Panc1 (cell line): Measurements from ENCODE around the gene KCNN3. TPM values are rescaled to one million over a fixed set of nuclear protein-coding genes. Genes with fewer than 3 reads are reported as not detected.

Experiments
- ATAC-seq: fragments of 200-7000 bp; cut with Tn5 transposase; 2 replicates; pipeline ENCODE4 v1.9.1; 2020; ENCODE audit warnings: mild to moderate bottlenecking, moderate library complexity
- BruUV-seq: library from RNA; stranded (reverse); fragments of 400-500 nt; replicated peaks from 2 replicates; lab custom pipeline; 2021; lab: Mats Ljungman, UMichigan
- CTCF ChIA-PET: fragments of 300-600 bp; sonication (Branson Sonifier 250); formaldehyde crosslinking; loops from one replicate; lab custom pipeline; 2022; ENCODE audit warnings: antibody characterized with exemption; lab: Charles Lee
- POLR2A ChIA-PET: fragments of 300-600 bp; sonication (Branson Sonifier 250); formaldehyde crosslinking; loops from one replicate; lab custom pipeline; 2022; ENCODE audit warnings: antibody characterized with exemption; lab: Charles Lee
- DNase-seq: peaks from one replicate; pipeline ENCODE4 v3.0.0-alpha.2; 2010; ENCODE audit warnings: low read depth, low spot score
- H3K27ac ChIP-seq: 2 replicates; pipeline ENCODE4 v1.5.1; 2011; ENCODE audit warnings: mild to moderate bottlenecking, low read length, inconsistent platforms
- H3K27me3 ChIP-seq: fragments of 200-500 bp; sonication (Bioruptor generic); 2 replicates; pipeline ENCODE4 v1.6.0; 2014; ENCODE audit warnings: low read length, inconsistent platforms; ENCODE audit not compliant: control insufficient read depth, insufficient read depth
- H3K36me3 ChIP-seq: fragments of 200-500 bp; sonication (Bioruptor generic); 2 replicates; pipeline ENCODE4 v1.5.1; 2014; ENCODE audit warnings: inconsistent platforms, mild to moderate bottlenecking, low read length, moderate library complexity; ENCODE audit not compliant: control insufficient read depth, insufficient read depth
- H3K4me1 ChIP-seq: 2 replicates; pipeline ENCODE4 v1.5.1; 2011; ENCODE audit warnings: inconsistent platforms, mild to moderate bottlenecking, low read length, moderate library complexity; ENCODE audit not compliant: control insufficient read depth, insufficient read depth
- H3K4me3 ChIP-seq, 2 experiments: 2 replicates each; pipeline ENCODE4 v1.5.1; 2011 to 2012; ENCODE audit warnings: low read depth in 2 of 2, low read length in 2 of 2, mild to moderate bottlenecking in 2 of 2, inconsistent platforms in 1 of 2, moderate library complexity in 1 of 2
- H3K9me3 ChIP-seq: fragments of 200-500 bp; sonication (Bioruptor generic); 2 replicates; pipeline ENCODE4 v1.5.1; 2014; ENCODE audit warnings: low read depth, mild to moderate bottlenecking, inconsistent platforms, low read length, moderate library complexity; ENCODE audit not compliant: control insufficient read depth, insufficient read depth
- CTCF ChIP-seq: fragments of 450-650 bp; IDR thresholded peaks from 2 replicates; pipeline ENCODE4 v1.5.1; 2017; ENCODE audit warnings: mild to moderate bottlenecking
- POLR2AphosphoS5 ChIP-seq: IDR thresholded peaks from 2 replicates; pipeline ENCODE4 v1.6.1; 2012; ENCODE audit warnings: mild to moderate bottlenecking, low read depth, low read length, moderate library complexity
- REST ChIP-seq, 2 experiments: IDR thresholded peaks; 2 replicates each; pipeline ENCODE4 v1.6.1; 2011 to 2012; ENCODE audit warnings: low read depth in 2 of 2, control low read depth in 1 of 2, low read length in 1 of 2, mild to moderate bottlenecking in 1 of 2, moderate library complexity in 1 of 2; ENCODE audit not compliant: insufficient read depth in 1 of 2
- SIN3A ChIP-seq: IDR thresholded peaks from 2 replicates; pipeline ENCODE4 v1.6.1; 2012; ENCODE audit warnings: low read depth, mild to moderate bottlenecking, low read length, moderate library complexity, borderline replicate concordance; ENCODE audit not compliant: insufficient read depth
- TCF7L2 ChIP-seq: IDR thresholded peaks from 2 replicates; pipeline ENCODE4 v1.6.1; 2011; ENCODE audit warnings: mild to moderate bottlenecking, low read depth, low read length, inconsistent platforms
- in situ Hi-C: cut with HindIII; loops from 2 replicates; pipeline ENCODE4 v1.10.0; 2016; ENCODE audit warnings: low sequenced_read_pairs, low pct_unique_long_range_greater_than_20kb
- intact Hi-C: fragments of 100-400 bp; cut with micrococcal nuclease; formaldehyde crosslinking; loops from one replicate; pipeline ENCODE4 v1.10.0; 2022; ENCODE audit not compliant: unreplicated experiment
- total RNA-seq: library from RNA; stranded (reverse); gene quantifications from one replicate; pipeline ENCODE4 v1.2.1, GENCODE V29; 2021; ENCODE audit not compliant: unreplicated experiment

The KCNN3 gene
- total RNA-seq, 1 experiment from 2014 or later: 0.05 TPM

- ChIA-PET POLR2A (no interaction called here), CTCF (no interaction called here)
- no peaks in the 10 kb centered on the region for H3K27me3 ChIP-seq
- no peaks in the 10 kb centered on the region for H3K9me3 ChIP-seq
- H3K27ac ChIP-seq: no peak overlapping the region
- no TSS peak for BruUV-seq
- intact Hi-C loops: no loop called here
- ATAC-seq (no peak), DNase-seq (no peak)
- H3K36me3 ChIP-seq: no peaks in the 10 kb centered on the region
- no peaks in the 10 kb centered on the region for H3K4me1 ChIP-seq
- TF ChIP-seq CTCF: no peak
- TF ChIP-seq REST (IDR thresholded peaks at IDR 0.05; ENCODE audit: insufficient read depth in 1 of 2, low read depth in 2 of 2, low read length in 1 of 2): no peak
- no peak for TF ChIP-seq TCF7L2
- no peak for TF ChIP-seq POLR2AphosphoS5
- TF ChIP-seq SIN3A: no peak
- in situ Hi-C loops: no loop called here
- H3K4me3 ChIP-seq: no peak overlapping the region
These were observed 42.7 kb upstream of the KCNN3 start for GRCh38 chr1:154912755-154913154.

DNA sequence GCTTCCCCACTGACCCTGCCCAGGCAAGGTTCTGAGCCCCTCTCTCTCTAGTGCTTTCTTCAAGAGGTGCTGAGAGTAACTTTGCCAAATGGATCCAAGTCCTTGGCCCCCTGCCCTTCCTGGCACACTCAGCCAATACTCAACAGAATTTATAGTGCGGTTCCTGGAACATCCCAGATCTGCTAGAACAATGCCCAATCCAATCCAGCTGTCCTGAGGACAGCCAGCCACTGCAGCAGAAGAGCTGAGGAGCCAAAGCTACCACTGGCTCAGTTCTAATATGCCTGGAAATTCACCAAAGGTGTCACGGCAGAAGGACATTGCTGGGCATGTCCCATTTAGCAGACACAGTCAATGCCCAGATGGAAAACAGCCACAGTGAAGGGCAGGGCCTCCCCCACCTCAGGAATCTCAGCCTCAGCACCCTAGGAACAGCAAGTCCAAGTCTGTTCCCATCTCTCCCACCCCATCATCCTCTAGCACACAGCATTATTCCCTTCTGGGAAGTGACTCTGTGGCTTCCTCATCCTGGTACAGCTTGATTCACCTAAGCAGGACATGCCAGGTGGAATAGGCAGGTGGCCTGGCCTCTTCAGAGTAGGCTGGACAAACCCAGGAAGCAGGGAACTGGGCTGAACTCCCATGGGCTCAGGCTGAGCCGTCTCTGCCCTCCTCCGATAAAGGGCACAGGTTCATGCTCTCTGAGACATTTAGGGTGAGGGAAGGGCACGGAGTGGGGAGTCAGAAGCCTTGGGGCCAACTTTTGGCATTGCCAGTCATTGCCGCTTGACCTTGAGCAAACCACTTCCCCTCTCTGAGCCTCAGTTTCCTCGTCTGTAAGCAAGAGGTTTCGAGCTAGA is 41.8 kb upstream of the KCNN3 start:
- Histone ChIP-seq H3K4me1 (no peaks in the 10 kb centered on the region), H3K27me3 (no peaks in the 10 kb centered on the region), H3K36me3 (no peaks in the 10 kb centered on the region), H3K4me3 (no peak overlapping the region), H3K27ac (no peak overlapping the region), H3K9me3 (no peaks in the 10 kb centered on the region)
- ChIA-PET CTCF (no interaction called here), POLR2A (no interaction called here)
- intact Hi-C loops: no loop called here
- DNase-seq (no peak), ATAC-seq (no peak)
- no TSS peak for BruUV-seq
- in situ Hi-C loops: no loop called here
- TF ChIP-seq POLR2AphosphoS5 (no peak), REST (IDR thresholded peaks at IDR 0.05; ENCODE audit: insufficient read depth in 1 of 2, low read depth in 2 of 2, low read length in 1 of 2) (no peak), TCF7L2 (no peak), CTCF (no peak), SIN3A (no peak)
